ENCODE results near the gene ADK.

ADK gene

DNA sequence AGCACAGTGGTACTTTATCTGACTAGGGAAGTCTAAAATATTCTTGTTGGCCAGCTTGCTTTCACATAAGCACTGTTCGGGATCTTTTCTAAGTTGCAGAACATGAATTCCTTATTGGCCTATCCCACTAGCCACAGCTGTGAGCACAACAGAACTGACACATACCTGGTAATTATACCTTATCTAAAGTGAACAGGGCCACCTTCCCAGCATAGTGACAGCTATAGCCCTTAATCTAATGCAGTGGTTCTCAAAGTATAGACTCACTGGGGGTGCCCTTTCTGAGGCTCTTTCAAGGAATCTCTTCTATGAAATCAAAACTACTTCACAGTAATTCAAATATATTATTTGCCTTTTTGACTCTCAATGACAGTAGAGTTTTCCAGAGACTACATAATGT lies 490.6 kb downstream of the ADK start:
- no peaks in the 10 kb centered on the region for H3K4me1 ChIP-seq (ENCODE audit: low read depth, poor library complexity, severe bottlenecking)
- no peaks in the 10 kb centered on the region for H3K79me2 ChIP-seq (ENCODE audit: insufficient read depth, low read depth)
- no peaks in the 10 kb centered on the region for H3K36me3 ChIP-seq (ENCODE audit: insufficient read depth)
- no peak overlapping the region for H3K27ac ChIP-seq
- no peak overlapping the region for H3K9ac ChIP-seq
- H3K4me2 ChIP-seq, result no peak overlapping the region
- TF ChIP-seq, protein P1, sequence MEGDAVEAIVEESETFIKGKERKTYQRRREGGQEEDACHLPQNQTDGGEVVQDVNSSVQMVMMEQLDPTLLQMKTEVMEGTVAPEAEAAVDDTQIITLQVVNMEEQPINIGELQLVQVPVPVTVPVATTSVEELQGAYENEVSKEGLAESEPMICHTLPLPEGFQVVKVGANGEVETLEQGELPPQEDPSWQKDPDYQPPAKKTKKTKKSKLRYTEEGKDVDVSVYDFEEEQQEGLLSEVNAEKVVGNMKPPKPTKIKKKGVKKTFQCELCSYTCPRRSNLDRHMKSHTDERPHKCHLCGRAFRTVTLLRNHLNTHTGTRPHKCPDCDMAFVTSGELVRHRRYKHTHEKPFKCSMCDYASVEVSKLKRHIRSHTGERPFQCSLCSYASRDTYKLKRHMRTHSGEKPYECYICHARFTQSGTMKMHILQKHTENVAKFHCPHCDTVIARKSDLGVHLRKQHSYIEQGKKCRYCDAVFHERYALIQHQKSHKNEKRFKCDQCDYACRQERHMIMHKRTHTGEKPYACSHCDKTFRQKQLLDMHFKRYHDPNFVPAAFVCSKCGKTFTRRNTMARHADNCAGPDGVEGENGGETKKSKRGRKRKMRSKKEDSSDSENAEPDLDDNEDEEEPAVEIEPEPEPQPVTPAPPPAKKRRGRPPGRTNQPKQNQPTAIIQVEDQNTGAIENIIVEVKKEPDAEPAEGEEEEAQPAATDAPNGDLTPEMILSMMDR (conservative IDR thresholded peaks at IDR 0.05; ENCODE audit: low read depth, low read length), result no peak
- H3K4me3 ChIP-seq (IDR thresholded peaks at IDR 0.05; ENCODE audit: insufficient read depth, low read depth, low read length), result no peak overlapping the region
- H4K20me1 ChIP-seq (ENCODE audit: insufficient read depth), result no peaks in the 10 kb centered on the region
- no peak overlapping the region for H2AFZ ChIP-seq (ENCODE audit: low read depth)
- H3K27me3 ChIP-seq (ENCODE audit: insufficient read depth, low read depth), result no peaks in the 10 kb centered on the region

DNA sequence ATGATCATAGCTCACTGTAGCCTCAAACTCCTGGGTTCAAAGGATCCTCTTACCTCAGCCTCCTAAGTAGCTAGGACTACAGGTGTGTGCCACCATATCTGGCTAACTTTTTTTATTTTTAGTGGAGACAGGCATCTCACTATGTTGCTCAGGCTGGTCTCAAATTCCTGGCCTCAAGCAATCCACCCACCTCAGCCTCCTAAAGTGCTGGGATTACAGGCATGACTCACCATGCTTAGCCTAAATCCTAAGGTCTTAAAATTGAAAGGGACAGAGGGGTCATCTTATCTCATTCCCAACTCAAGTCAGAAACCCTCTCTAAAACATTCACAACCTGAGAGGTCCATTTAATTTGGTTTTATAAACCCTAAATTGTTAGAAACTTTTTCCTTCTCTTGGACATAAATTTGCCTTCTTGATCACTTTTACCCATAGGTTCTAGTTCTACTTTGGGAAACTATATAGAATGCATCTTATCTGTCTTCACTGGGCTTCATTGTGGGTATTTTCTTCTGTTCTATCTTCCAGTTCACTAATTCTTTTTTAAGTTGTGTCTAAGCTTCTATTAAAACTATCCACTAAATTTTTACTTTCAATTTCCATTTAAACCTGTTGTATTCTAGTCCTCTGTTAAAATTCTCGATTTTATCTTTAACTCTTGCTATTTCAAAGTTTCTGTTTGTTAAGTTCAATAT lies 492.0 kb downstream of the ADK start:
- no peak overlapping the region for H3K4me3 ChIP-seq (IDR thresholded peaks at IDR 0.05; ENCODE audit: insufficient read depth, low read depth, low read length)
- TF ChIP-seq, protein P1 (conservative IDR thresholded peaks at IDR 0.05; ENCODE audit: low read depth, low read length), result no peak
- no peak overlapping the region for H2AFZ ChIP-seq (ENCODE audit: low read depth)
- no peaks in the 10 kb centered on the region for H3K4me1 ChIP-seq (ENCODE audit: low read depth, poor library complexity, severe bottlenecking)
- no peak overlapping the region for H3K9ac ChIP-seq
- no peaks in the 10 kb centered on the region for H3K36me3 ChIP-seq (ENCODE audit: insufficient read depth)
- H4K20me1 ChIP-seq (ENCODE audit: insufficient read depth), result no peaks in the 10 kb centered on the region
- H3K4me2 ChIP-seq, result no peak overlapping the region
- H3K27me3 ChIP-seq (ENCODE audit: insufficient read depth, low read depth), result no peaks in the 10 kb centered on the region
- H3K79me2 ChIP-seq (ENCODE audit: insufficient read depth, low read depth), result no peaks in the 10 kb centered on the region
- no peak overlapping the region for H3K27ac ChIP-seq

DNA sequence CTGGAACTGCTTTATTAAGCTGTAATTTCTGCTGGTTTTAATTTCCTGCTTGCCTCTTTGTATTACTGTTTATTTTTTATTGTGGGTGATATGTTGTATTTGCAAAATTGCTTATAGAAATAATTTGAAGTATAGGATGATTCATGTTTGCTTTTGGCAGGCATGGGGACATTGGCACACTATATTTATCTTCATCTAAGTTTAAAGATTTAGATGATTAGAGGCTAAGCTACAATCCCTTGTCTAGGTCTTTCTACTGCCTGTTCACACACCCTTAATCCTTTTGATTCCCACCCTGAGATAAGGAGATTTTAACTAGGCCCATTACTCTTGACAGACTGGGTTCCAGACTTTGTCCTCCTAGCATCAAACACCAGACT lies 492.6 kb downstream of the ADK start:
- Histone ChIP-seq H3K4me2 (no peak overlapping the region), H3K27ac (no peak overlapping the region), H3K4me3 (IDR thresholded peaks at IDR 0.05; ENCODE audit: insufficient read depth, low read depth, low read length) (no peak overlapping the region), H3K9ac (no peak overlapping the region), H3K4me1 (ENCODE audit: low read depth, poor library complexity, severe bottlenecking) (no peaks in the 10 kb centered on the region), H3K79me2 (ENCODE audit: insufficient read depth, low read depth) (no peaks in the 10 kb centered on the region), H2AFZ (ENCODE audit: low read depth) (no peak overlapping the region), H4K20me1 (ENCODE audit: insufficient read depth) (no peaks in the 10 kb centered on the region), H3K36me3 (ENCODE audit: insufficient read depth) (no peaks in the 10 kb centered on the region), H3K27me3 (ENCODE audit: insufficient read depth, low read depth) (no peaks in the 10 kb centered on the region)
- TF ChIP-seq, protein P1 (conservative IDR thresholded peaks at IDR 0.05; ENCODE audit: low read depth, low read length), result no peak

DNA sequence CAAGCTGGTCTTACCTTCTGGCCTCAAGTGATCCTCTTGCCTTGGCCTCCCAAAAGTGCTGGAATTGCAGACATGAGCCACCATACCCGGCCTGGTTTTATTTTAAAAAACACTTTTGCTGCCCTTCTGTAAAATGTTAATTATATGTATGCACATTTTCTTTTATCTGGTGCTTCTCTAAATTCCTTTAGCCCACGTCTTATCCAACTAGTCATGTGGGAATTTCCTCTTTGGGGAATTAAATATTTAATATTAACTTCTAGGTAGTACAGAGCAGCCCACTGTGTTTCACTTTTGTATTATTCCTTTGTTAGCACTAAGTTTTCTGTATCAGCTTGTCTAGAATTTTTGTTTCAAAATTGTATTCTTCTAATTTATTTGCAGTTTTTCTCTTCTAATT lies 493.7 kb downstream of the ADK start:
- Histone ChIP-seq H4K20me1 (ENCODE audit: insufficient read depth) (no peaks in the 10 kb centered on the region), H3K9ac (no peak overlapping the region), H3K27me3 (ENCODE audit: insufficient read depth, low read depth) (no peaks in the 10 kb centered on the region), H3K4me3 (IDR thresholded peaks at IDR 0.05; ENCODE audit: insufficient read depth, low read depth, low read length) (no peak overlapping the region), H3K79me2 (ENCODE audit: insufficient read depth, low read depth) (no peaks in the 10 kb centered on the region), H3K27ac (no peak overlapping the region), H2AFZ (ENCODE audit: low read depth) (no peak overlapping the region), H3K36me3 (ENCODE audit: insufficient read depth) (no peaks in the 10 kb centered on the region), H3K4me1 (ENCODE audit: low read depth, poor library complexity, severe bottlenecking) (no peaks in the 10 kb centered on the region), H3K4me2 (no peak overlapping the region)
- TF ChIP-seq, protein P1 (conservative IDR thresholded peaks at IDR 0.05; ENCODE audit: low read depth, low read length), result no peak
